Astrocyte of the spinal cord (primary cell): ENCODE results near the gene MYH15.
A peak's percentile ranks its signal among the peaks of the same experiment; 100 is the strongest.

Experiments
- DNase-seq: peaks from one replicate; pipeline ENCODE4 v3.0.0; 2011; ENCODE audit warnings: low read depth, low spot score
- H3K4me3 ChIP-seq: 2 replicates; pipeline ENCODE4 v1.5.1; 2011; ENCODE audit warnings: low read depth, mild to moderate bottlenecking, low read length, moderate library complexity
- in situ Hi-C: cut with HindIII; loops from 2 replicates; pipeline ENCODE4 v1.10.0; 2017; ENCODE audit warnings: low sequenced_read_pairs
- TF ChIP-seq, protein P1 (sequence below): IDR thresholded peaks from 2 replicates; pipeline ENCODE4 v1.5.1; 2012; ENCODE audit warnings: low read depth, mild to moderate bottlenecking, low read length, inconsistent platforms

Gene MYH15

DNA sequence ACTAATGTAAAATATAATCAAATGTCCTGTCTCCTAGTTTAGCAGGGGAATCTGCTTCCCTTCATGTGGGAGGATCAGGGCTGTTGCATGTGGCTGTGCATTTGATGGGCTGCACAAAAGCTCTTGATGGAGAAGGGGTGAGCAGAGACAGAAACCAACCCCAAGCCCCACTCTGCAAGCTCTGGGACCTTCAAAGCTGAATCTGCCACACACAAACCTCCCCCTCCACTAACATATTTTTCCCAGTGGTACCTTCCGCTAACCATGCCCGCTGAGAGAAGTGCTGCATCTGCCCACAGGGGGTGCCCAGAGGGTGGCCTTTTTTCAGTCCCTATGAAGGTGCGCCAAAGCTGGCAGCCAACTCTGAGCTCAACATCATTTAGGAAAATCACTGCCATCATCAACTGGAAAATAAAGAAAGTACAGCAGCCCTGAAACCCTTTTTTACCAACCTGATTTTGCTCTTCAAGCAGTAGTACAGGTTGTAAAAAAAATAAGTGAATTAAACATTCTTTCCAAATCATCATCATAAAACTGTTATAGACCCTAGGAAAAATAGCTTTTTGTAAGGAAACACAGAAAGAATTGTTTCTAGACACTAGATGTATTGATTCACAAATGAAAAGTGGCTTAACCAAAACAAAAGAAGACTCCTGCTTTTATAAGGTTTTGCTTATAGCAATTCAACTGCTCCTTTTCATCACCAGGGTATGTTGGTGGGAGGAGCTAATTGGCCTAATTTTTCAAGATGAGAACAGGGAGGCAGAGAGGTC lies 117.1 kb downstream of the MYH15 start:
- TF ChIP-seq, protein P1, sequence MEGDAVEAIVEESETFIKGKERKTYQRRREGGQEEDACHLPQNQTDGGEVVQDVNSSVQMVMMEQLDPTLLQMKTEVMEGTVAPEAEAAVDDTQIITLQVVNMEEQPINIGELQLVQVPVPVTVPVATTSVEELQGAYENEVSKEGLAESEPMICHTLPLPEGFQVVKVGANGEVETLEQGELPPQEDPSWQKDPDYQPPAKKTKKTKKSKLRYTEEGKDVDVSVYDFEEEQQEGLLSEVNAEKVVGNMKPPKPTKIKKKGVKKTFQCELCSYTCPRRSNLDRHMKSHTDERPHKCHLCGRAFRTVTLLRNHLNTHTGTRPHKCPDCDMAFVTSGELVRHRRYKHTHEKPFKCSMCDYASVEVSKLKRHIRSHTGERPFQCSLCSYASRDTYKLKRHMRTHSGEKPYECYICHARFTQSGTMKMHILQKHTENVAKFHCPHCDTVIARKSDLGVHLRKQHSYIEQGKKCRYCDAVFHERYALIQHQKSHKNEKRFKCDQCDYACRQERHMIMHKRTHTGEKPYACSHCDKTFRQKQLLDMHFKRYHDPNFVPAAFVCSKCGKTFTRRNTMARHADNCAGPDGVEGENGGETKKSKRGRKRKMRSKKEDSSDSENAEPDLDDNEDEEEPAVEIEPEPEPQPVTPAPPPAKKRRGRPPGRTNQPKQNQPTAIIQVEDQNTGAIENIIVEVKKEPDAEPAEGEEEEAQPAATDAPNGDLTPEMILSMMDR, result no peak
- no peak overlapping the region for H3K4me3 ChIP-seq
- in situ Hi-C loops, result no loop called here
- DNase-seq, result no peak

DNA sequence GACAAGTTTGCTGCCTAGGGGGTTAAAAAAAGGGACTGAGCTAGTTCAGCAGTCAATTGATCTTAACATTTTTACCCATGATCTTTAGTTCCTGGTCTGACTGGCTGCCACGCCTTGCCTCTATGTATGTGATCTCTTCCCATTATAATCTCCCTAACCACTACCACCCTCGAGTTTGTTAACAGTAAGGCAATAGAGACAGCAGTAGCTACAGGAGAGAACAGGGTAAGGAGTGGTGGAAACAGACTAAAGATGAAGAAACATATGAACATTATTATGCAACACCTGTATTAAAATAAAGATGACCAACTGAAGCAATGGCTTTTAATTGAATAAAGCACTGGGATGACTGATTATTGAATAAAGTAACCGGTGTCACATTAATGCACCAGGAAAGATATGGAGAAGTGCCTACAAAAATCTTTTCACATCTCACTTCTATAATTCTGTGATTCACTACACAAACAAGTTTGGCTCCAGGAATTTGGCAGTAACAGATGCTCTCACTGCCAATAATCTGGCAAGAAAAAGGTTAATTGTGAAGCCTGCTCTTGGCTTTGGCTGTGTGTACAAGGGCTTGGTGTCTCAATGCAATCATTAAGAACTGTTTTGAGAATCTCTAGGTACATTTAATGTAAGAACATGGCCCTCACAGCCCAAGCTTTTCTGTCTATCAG lies 118.3 kb downstream of the MYH15 start:
- TF ChIP-seq, protein P1, result no peak
- peak; percentile 70 for DNase-seq
- in situ Hi-C loops, result no loop called here

DNA sequence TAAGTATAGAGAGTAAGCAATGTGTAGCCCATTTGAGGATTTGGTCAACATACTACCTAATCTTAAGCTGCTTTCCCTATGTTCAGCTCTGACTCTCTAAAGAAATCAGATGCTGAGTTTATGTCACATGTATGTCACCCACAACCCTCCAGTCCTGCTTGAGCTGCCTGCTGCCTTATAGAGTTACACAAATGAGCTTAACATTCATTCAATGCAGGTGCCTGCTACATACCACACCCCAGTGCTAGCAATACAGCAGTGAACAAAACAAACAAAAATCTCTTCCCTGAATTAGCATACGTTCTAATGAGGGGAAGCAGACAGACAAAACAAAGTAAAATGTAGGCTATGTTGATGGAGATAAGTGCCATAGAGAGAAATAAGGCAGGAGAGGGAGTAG lies 121.0 kb downstream of the MYH15 start:
- no peak overlapping the region for H3K4me3 ChIP-seq
- no peak for DNase-seq
- in situ Hi-C loops, result no loop called here
- TF ChIP-seq, protein P1, result no peak

More for the DNA sequence above, 118.3 kb downstream of the MYH15 start:
- H3K4me3 ChIP-seq, result no peak overlapping the region

DNA sequence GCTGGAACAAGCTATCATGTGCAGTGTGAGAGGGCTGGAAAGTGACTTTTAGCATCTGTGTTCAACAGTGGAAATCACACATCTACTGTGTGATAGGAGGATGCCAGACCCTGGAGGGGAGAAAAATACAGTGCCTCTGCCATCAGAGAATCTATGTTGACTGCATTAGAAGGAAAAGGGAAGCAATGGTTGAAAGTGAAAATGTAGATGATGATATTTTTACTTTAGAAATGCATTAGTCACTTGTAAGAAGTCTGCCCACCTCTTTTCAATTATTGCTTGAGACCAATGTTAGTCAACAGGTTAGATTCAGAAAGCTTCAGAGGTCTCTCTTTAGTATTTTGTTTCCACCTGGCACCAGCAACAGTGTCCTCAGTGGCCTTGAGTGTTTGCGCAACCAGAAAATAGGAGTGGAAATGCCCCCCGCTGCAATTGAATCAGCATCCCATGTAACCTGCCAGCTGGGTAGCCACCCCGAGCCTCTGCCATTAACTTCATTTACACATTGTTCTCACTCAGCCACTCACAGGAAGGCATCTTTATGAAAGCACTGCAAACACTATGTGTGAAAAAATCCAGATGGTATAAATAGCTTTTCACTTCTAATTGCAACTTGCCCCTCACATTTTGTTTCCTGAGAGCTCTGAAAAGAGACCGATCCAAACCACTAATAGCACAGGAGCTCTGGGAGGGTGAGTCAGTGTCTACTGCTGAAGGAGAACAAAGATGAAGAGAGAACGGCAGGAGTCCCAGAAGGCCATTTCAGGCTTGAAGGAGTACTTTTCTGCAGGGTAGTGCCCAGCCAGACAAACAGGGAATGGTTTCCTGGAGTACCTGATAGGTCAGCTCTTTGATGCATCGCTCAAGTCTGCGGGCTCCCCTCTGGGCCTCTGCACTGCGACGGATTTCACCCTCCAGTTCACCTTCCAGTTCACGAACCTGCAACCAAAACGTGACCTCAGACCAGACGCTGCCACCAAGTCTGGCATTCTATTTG lies 122.0 kb downstream of the MYH15 start:
- TF ChIP-seq, protein P1, result no peak

DNA sequence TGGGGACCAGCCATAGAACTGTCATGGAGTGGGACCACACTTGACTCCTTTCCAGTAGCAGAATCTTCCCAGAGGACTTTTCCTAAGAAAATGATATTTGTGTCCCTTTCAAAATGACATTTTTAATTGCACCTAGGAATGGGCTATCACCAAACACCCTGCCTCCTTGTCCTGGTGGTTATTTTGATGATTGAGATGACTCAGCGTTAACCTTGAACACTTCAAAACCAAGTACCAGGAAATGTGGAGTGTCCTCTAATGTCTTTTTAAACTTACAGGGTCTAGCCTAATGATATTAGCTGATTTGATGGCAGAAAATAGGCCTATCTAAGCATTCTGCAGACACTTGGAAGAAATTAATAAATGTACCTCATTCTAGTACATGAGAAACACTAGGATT lies 123.3 kb downstream of the MYH15 start:
- no peak for DNase-seq
- H3K4me3 ChIP-seq, result no peak overlapping the region
- TF ChIP-seq, protein P1, result no peak
- in situ Hi-C loops, result no loop called here

More for the DNA sequence above, 122.0 kb downstream of the MYH15 start:
- H3K4me3 ChIP-seq, result no peak overlapping the region
- in situ Hi-C loops, result no loop called here
- peak; percentile 71 for DNase-seq

DNA sequence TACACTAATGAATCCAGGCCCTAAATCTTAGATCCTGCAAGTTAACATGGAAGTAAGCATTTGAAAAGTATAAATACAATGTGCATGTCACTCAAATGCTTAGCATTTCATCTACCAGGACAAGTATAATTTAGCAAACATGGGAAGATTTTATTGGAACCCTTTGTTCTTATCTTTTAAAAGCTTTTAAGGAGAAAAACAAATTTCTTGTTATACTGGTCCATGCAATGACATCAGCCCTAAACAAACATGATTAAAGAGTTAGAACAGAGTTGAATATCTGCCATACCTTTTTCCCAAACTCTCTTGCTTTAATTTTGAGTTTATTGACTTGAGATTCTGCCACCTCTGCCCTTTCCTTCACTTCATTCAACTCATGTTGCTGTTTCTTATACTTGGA lies 127.1 kb downstream of the MYH15 start:
- in situ Hi-C loops, result no loop called here
- no peak overlapping the region for H3K4me3 ChIP-seq
- TF ChIP-seq, protein P1, result no peak
- DNase-seq, result no peak
